Naive thymus-derived CD8-positive, alpha-beta T cell (primary cell): ENCODE measurements around the gene RGMB. TPM values are rescaled to one million over a fixed set of nuclear protein-coding genes. Genes with fewer than 3 reads are reported as not detected.
"Not testable (repeated sequence)": the region's sequence is repeated elsewhere in the genome, so short reads cannot be mapped to it uniquely, and the experiment has no call there.

ENCODE experiments used
- ATAC-seq, 2 donors: fragments of 150-1000 bp; cut with Tn5 transposase in 1 of 2; sonication (Bioruptor Pico), chemical (Tn5 transposase) in 1 of 2; 1 replicate in 1 of 2; 2 replicates in 1 of 2; pipeline ENCODE4 v1.10.0; 2021; ENCODE audit warnings: mild to moderate bottlenecking in 2 of 2, moderate library complexity in 2 of 2
- POLR2A ChIA-PET: fragments of 350-600 bp; sonication (Branson Sonifier 250); formaldehyde crosslinking; loops from one replicate; lab custom pipeline; 2021; ENCODE audit warnings: antibody characterized with exemption; lab: Charles Lee
- DNase-seq, 10 donors: peaks; one replicate each; pipeline versions ENCODE4 v3.0.0 to v3.0.0-alpha.2; 2020 to 2022
- H3K27ac Mint-ChIP-seq, 10 donors: one replicate each; pipeline ENCODE4 v1.8.0; 2020 to 2022; ENCODE audit warnings: mild to moderate bottlenecking in 10 of 10, mixed read lengths in 10 of 10, moderate library complexity in 4 of 10, inconsistent platforms in 1 of 10
- H3K27me3 Mint-ChIP-seq, 5 donors: one replicate each; pipeline ENCODE4 v1.8.0; 2021 to 2022; ENCODE audit warnings: mixed read lengths in 5 of 5
- H3K36me3 Mint-ChIP-seq, 3 donors: one replicate each; pipeline ENCODE4 v1.8.0; 2020 to 2022; ENCODE audit warnings: mixed read lengths in 3 of 3, mild to moderate bottlenecking in 2 of 3, inconsistent platforms in 1 of 3
- H3K4me1 Mint-ChIP-seq, 4 donors: one replicate each; pipeline ENCODE4 v1.8.0; 2021 to 2022; ENCODE audit warnings: mixed read lengths in 4 of 4
- H3K4me3 Mint-ChIP-seq, 10 donors: one replicate each; pipeline ENCODE4 v1.8.0; 2020 to 2022; ENCODE audit warnings: mild to moderate bottlenecking in 10 of 10, mixed read lengths in 10 of 10, moderate library complexity in 6 of 10, inconsistent platforms in 1 of 10
- H3K9me3 Mint-ChIP-seq, 9 donors: one replicate each; pipeline ENCODE4 v1.8.0; 2020 to 2022; ENCODE audit warnings: mixed read lengths in 9 of 9, mild to moderate bottlenecking in 3 of 9, inconsistent platforms in 1 of 9, moderate library complexity in 1 of 9
- polyA plus RNA-seq, 3 donors: library from polyadenylated mRNA; unstranded; fragments of 300-500 nt; fragmentation: Illumina TruSeq; gene quantifications; one replicate each; pipeline ENCODE4 v1.2.3, GENCODE V29; 2021
- total RNA-seq, 8 experiments: library from RNA in 2 of 8; stranded (reverse) in 2 of 8; gene quantifications; one replicate each; pipeline ENCODE4 v1.2.3 and lab custom pipeline; 2021 to 2026

RGMB gene
- total and polyA plus RNA-seq, 5 experiments from 2014 or later = 2.0 to 25.0 (median 4.2) TPM

GRCh38 chr5:98750693-98751092 lies 22.8 kb upstream of the RGMB start:
- DNase-seq (no peak), ATAC-seq (no peak)
- H3K4me1 Mint-ChIP-seq = no peaks in the 10 kb centered on the region
- H3K27me3 Mint-ChIP-seq = peaks cover 4 to 19% (median 6%) of the 10 kb centered on the region in 5 donors
- H3K9me3 Mint-ChIP-seq = peaks cover 0 to 10% (median 7%) of the 10 kb centered on the region in 9 donors
- no peak overlapping the region for H3K27ac Mint-ChIP-seq
- H3K4me3 Mint-ChIP-seq = no peak overlapping the region
- peaks cover 0 to 8% (median 0%) of the 10 kb centered on the region in 3 donors for H3K36me3 Mint-ChIP-seq
- POLR2A ChIA-PET = no interaction called here

- DNase-seq, H3K4me3 Mint-ChIP-seq, H3K9me3 Mint-ChIP-seq, H3K36me3 Mint-ChIP-seq, POLR2A ChIA-PET, H3K4me1 Mint-ChIP-seq, H3K27ac Mint-ChIP-seq, ATAC-seq: not testable (repeated sequence)
- peaks cover 0 to 12% (median 4%) of the 10 kb centered on the region in 5 donors for H3K27me3 Mint-ChIP-seq
Observed at GRCh38 chr5:98752331-98752730, 21.1 kb upstream of the RGMB start.

- H3K4me3 Mint-ChIP-seq, H3K4me1 Mint-ChIP-seq, H3K36me3 Mint-ChIP-seq, H3K9me3 Mint-ChIP-seq, DNase-seq, POLR2A ChIA-PET, H3K27ac Mint-ChIP-seq, ATAC-seq: not testable (repeated sequence)
- H3K27me3 Mint-ChIP-seq = peaks cover 0 to 12% (median 2%) of the 10 kb centered on the region in 5 donors
Observed at GRCh38 chr5:98752801-98753200, 20.7 kb upstream of the RGMB start.

- DNase-seq (no peak), ATAC-seq (no peak)
- Mint-ChIP-seq H3K27me3 (peaks cover 0 to 9% (median 2%) of the 10 kb centered on the region in 5 donors), H3K4me3 (no peak overlapping the region), H3K4me1 (no peaks in the 10 kb centered on the region), H3K9me3 (peaks cover 0 to 4% (median 0%) of the 10 kb centered on the region in 9 donors), H3K27ac (no peak overlapping the region), H3K36me3 (peaks cover 0 to 5% (median 0%) of the 10 kb centered on the region in 3 donors)
- POLR2A ChIA-PET = no interaction called here
Observed at GRCh38 chr5:98753507-98753906, 20.0 kb upstream of the RGMB start.

GRCh38 chr5:98755406-98755805 lies 18.1 kb upstream of the RGMB start:
- H3K27me3 Mint-ChIP-seq = peaks cover 0 to 13% (median 2%) of the 10 kb centered on the region in 5 donors
- H3K4me3 Mint-ChIP-seq = no peak overlapping the region
- peaks cover 0 to 5% (median 0%) of the 10 kb centered on the region in 3 donors for H3K36me3 Mint-ChIP-seq
- H3K27ac Mint-ChIP-seq = no peak overlapping the region
- ATAC-seq (no peak), DNase-seq (no peak)
- POLR2A ChIA-PET = no interaction called here
- H3K4me1 Mint-ChIP-seq = no peaks in the 10 kb centered on the region
- H3K9me3 Mint-ChIP-seq = peaks cover 0 to 4% (median 0%) of the 10 kb centered on the region in 9 donors

GRCh38 chr5:98757978-98758377 lies 15.5 kb upstream of the RGMB start:
- POLR2A ChIA-PET = no interaction called here
- H3K4me3 Mint-ChIP-seq = no peak overlapping the region

GRCh38 chr5:98763001-98763630 lies 10.3 kb upstream of the RGMB start:
- no peak overlapping the region for H3K4me3 Mint-ChIP-seq
- no peak overlapping the region for H3K27ac Mint-ChIP-seq
- ATAC-seq = no peak
- peaks cover 2 to 9% (median 3%) of the 10 kb centered on the region in 4 donors for H3K4me1 Mint-ChIP-seq
- no peaks in the 10 kb centered on the region for H3K36me3 Mint-ChIP-seq
- no peaks in the 10 kb centered on the region for H3K9me3 Mint-ChIP-seq
- POLR2A ChIA-PET = no interaction called here
- H3K27me3 Mint-ChIP-seq = peaks cover 17 to 49% (median 35%) of the 10 kb centered on the region in 5 donors
- no peak for DNase-seq

More at GRCh38 chr5:98757978-98758377, 15.5 kb upstream of the RGMB start:
- Mint-ChIP-seq H3K27me3 (peaks cover 2 to 15% (median 8%) of the 10 kb centered on the region in 5 donors), H3K27ac (no peak overlapping the region), H3K4me1 (no peaks in the 10 kb centered on the region), H3K9me3 (peaks cover 0 to 4% (median 0%) of the 10 kb centered on the region in 9 donors), H3K36me3 (peaks cover 0 to 5% (median 0%) of the 10 kb centered on the region in 3 donors)
- DNase-seq (no peak), ATAC-seq (no peak)

- Mint-ChIP-seq H3K9me3 (no peaks in the 10 kb centered on the region), H3K36me3 (no peaks in the 10 kb centered on the region), H3K27ac (no peak overlapping the region), H3K4me1 (peaks cover 14 to 28% (median 18%) of the 10 kb centered on the region in 4 donors), H3K27me3 (peaks cover 22 to 58% (median 35%) of the 10 kb centered on the region in 5 donors), H3K4me3 (no peak overlapping the region)
- ATAC-seq (no peak), DNase-seq (no peak)
- POLR2A ChIA-PET = no interaction called here
Observed at GRCh38 chr5:98765815-98766214, 7.6 kb upstream of the RGMB start.

GRCh38 chr5:98767581-98767980 lies 5.9 kb upstream of the RGMB start:
- POLR2A ChIA-PET = no interaction called here
- H3K27ac Mint-ChIP-seq = no peak overlapping the region
- H3K36me3 Mint-ChIP-seq = no peaks in the 10 kb centered on the region
- no peaks in the 10 kb centered on the region for H3K9me3 Mint-ChIP-seq
- H3K27me3 Mint-ChIP-seq = peaks cover 16 to 50% (median 35%) of the 10 kb centered on the region in 5 donors
- peaks cover 24 to 46% (median 33%) of the 10 kb centered on the region in 4 donors for H3K4me1 Mint-ChIP-seq
- DNase-seq (no peak), ATAC-seq (no peak)
- peak overlapping the region in 5 of 10 donors; percentile 16 to 70 (median 28) for H3K4me3 Mint-ChIP-seq

- DNase-seq (peak in 6 of 10 donors; percentile 25 to 63 (median 39)), ATAC-seq (peak; percentile 14 to 15)
- Mint-ChIP-seq H3K9me3 (no peaks in the 10 kb centered on the region), H3K27ac (peak overlapping the region in 3 of 10 donors; percentile 38 to 52 (median 43)), H3K4me3 (peak overlapping the region; percentile 86 to 97 (median 92)), H3K4me1 (peaks cover 31 to 54% (median 40%) of the 10 kb centered on the region in 4 donors), H3K27me3 (peaks cover 12 to 47% (median 29%) of the 10 kb centered on the region in 5 donors), H3K36me3 (no peaks in the 10 kb centered on the region)
- POLR2A ChIA-PET = no interaction called here
Observed at GRCh38 chr5:98768160-98768959, 5.1 kb upstream of the RGMB start.

- DNase-seq (peak in 1 of 10 donors; percentile 79), ATAC-seq (no peak)
- H3K27me3 Mint-ChIP-seq = peaks cover 10 to 44% (median 24%) of the 10 kb centered on the region in 5 donors
- no peaks in the 10 kb centered on the region for H3K36me3 Mint-ChIP-seq
- peak overlapping the region; percentile 68 to 97 (median 92) for H3K4me3 Mint-ChIP-seq
- no peaks in the 10 kb centered on the region for H3K9me3 Mint-ChIP-seq
- peaks cover 31 to 55% (median 40%) of the 10 kb centered on the region in 4 donors for H3K4me1 Mint-ChIP-seq
- no peak overlapping the region for H3K27ac Mint-ChIP-seq
- POLR2A ChIA-PET = no interaction called here
Observed at GRCh38 chr5:98768960-98769209, 4.6 kb upstream of the RGMB start.

GRCh38 chr5:98769210-98769958 lies 4.1 kb upstream of the RGMB start:
- no peaks in the 10 kb centered on the region for H3K36me3 Mint-ChIP-seq
- POLR2A ChIA-PET = no interaction called here
- peaks cover 32 to 56% (median 41%) of the 10 kb centered on the region in 4 donors for H3K4me1 Mint-ChIP-seq
- no peak for ATAC-seq
- H3K9me3 Mint-ChIP-seq = no peaks in the 10 kb centered on the region
- peak overlapping the region; percentile 89 to 97 (median 93) for H3K4me3 Mint-ChIP-seq
- H3K27ac Mint-ChIP-seq = peak overlapping the region in 6 of 10 donors; percentile 7 to 84 (median 58)
- DNase-seq = peak; percentile 25 to 60 (median 46)
- peaks cover 7 to 39% (median 19%) of the 10 kb centered on the region in 5 donors for H3K27me3 Mint-ChIP-seq
